HG03558 (cell line): ENCODE measurements around the gene ATG4D.
"Not testable (repeated sequence)": the region's sequence is repeated elsewhere in the genome, so short reads cannot be mapped to it uniquely, and the experiment has no call there.

Source experiments
- ATAC-seq: cut with Tn5 transposase; IDR thresholded peaks from one replicate; pipeline ENCODE4 v1.9.1; 2021; ENCODE audit warnings: moderate number of reproducible peaks; ENCODE audit not compliant: unreplicated experiment; ENCODE audit errors: extremely low read depth

The ATG4D gene

GRCh38 chr19:10573793-10574192 lies 30.1 kb downstream of the ATG4D start:
- ATAC-seq, result not testable (repeated sequence)

- no peak for ATAC-seq
Observed at GRCh38 chr19:10574462-10574861, 30.8 kb downstream of the ATG4D start.

DNA sequence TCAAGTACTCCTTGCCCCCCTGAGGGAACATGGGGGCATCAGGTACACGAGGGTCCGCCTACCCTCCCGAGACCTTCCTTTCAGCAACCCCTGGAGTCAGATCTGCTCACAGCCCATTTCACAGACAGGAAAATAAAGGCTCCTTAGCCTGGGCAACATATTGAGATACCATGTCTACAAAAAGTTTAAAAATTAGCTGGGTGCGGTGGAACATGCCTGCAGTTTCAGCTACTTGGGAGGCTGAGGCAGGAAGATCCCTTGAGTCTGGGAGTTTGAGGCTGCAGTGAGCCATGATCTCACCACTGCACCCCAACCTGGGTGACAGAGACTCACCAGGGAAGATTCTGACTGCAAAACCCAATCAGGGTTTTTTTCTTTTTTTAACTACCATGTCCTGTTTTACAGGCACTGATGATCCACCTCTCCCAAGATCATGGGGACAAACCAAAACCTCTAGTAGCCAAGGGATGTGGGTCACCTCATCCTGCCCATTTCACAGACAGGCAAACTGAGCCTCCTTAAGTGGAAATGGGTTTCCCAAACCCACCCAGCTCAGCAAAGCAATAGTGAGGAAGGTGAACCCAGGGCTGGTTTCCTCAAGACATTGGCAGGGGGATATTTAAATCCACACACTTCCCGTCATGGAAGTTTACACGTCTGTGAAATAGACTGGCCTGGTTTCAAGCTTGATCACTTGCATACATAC lies 31.5 kb downstream of the ATG4D start:
- ATAC-seq, result no peak

- ATAC-seq, result no peak
Observed at GRCh38 chr19:10577951-10578350, 34.2 kb downstream of the ATG4D start.

DNA sequence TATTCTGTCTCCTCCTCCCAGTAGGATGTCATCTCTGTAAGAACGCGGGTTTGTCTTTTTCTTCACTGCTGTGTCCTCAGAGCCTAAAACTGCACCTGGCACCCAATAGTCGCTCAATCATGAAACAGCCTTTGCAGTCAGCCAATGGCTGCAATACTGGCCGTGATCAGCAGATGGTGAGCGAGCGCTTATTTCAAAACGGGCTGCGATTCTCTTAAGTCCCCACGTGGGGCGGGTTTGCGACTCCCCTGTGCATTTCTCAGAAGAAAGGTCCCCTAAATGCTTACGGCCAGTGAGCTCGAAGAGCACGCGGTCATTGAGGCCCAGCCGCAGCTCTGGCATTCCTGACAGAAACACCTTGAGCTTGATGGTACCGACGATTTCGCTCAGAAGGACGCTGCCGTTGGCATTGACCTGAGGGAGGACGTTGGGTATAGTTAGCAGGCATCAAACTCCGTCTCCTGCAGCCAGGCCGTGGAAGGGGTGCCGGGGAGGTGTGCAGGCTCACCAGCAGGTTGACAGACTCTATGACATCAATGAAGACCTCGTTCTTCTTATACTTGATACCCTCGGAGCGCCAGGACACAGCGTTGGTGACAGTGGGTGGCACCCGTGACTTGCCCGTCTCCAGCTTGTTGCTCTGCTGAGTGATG lies 37.4 kb downstream of the ATG4D start:
- ATAC-seq, result no peak

- ATAC-seq, result no peak
Observed at GRCh38 chr19:10582091-10582490, 38.4 kb downstream of the ATG4D start.

DNA sequence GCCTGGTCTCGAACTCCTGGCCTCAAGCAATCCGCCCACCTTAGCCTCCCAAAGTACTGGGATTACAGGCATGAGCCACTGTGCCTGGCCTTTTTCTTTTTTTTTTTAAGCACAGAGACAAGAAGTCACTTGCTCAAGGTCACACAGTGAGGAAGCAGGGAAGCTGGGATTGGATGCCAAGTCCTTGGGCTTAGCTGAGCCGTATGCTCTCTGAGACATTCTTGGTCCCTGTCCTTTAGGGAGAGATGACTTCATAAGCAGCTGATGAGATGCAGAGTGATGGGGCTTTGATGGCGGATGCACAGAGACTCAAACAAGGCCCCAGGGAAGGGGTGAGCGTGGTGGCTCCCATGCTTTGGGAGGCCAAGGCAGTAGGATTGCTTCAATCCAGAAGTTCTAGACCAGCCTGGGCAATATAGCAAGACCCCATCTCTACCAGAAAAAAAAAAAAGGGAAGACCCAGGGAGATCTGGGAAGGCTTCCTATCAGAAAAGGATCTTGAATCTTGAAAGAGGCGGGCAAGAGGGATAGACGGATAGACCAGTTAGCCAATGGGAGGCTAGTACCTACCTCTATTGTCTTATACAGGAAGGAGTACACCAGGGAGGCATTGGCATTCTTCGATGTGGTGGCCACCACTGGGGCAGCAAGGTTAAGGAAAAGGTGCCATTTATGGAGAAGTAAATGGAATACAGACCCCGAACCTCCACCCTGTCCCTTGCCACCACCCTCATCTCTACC lies 39.5 kb downstream of the ATG4D start:
- no peak for ATAC-seq

DNA sequence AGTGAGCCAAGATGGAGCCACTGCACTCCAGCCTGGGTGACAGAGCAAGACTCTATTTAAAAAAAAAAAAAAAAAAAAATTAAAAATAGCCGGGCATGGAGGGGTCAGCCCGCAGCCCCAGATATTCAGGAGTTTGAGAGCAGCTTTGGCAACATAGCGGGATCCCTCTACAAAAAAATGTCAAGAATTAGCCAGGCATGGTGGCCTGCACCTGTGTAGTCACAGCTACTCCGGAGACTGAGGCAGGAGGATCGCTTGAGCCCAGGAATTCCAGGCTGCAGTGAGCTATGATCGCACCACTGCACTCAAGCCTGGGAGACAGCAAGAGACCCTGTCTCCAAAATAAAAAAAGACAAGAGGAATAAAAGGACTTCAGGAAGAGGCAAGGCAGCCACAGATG lies 42.7 kb downstream of the ATG4D start:
- ATAC-seq, result no peak

DNA sequence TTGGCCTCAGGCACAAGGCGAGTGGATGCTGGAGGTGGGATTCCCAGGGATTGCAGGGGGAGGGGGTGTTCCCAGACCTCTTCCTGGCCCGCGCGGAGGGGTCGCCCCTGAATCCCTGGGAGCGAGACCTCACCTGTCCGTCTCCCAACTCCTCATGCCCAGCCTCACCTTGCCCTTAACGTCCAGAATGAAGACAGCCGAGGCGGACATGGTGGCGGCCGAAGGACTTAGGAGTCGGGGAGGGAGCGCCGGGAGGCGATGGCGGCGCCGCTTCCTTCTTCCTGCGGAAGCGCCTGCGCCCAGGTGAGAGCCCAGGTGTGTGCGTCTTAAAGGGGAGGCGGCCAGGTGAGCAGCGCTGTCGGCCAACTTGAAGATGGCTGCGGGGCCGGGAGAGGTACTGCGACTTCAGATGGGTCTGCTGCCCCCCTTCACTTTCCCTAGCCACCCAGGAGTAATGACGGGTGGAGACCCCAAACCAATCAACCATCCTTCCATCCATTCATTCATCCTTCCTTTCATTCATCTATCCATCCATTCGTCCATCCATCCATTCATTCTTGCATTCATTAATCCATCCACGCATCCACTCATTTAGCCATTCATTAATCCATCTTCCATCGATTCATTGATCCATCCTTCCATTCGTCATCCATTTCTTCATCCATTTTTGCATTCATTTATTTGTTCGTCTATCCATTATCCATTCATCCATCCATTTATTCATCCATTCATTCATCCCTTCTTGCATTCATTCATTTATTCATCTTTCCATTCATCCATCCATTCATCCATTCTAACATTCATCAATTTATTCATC lies 43.5 kb downstream of the ATG4D start, which contains the start of gene AP1M2:
TSS of gene AP1M2 (minus strand) at position 291 of the 817 bp plus-strand sequence. CDS start at position 210, 81 bp downstream.
- no peak for ATAC-seq

- no peak for ATAC-seq
Observed at GRCh38 chr19:10587839-10588150, 44.1 kb downstream of the ATG4D start.

DNA sequence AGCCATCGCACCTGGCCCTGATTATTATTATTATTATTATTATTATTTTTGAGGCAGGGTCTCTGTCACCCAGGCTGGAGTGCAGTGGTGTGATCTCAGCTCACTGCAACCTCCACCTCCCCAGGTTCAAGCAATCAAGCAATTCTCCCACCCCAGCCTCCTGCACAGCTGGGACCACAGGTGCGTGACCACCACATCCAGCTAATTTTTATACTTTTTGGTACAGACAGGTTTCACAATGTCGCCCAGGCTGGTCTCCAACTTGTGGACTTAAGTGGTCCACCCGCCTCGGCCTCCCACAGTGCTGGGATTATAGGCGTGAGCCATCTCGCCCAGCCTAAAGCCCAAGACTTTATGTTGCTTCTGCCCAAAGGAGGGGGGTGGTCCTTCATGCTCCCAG lies 49.4 kb downstream of the ATG4D start:
- ATAC-seq, result no peak

- no peak for ATAC-seq
Observed at GRCh38 chr19:10593820-10594637, 50.3 kb downstream of the ATG4D start.

- ATAC-seq, result no peak
Observed at GRCh38 chr19:10600149-10600548, 56.4 kb downstream of the ATG4D start.

DNA sequence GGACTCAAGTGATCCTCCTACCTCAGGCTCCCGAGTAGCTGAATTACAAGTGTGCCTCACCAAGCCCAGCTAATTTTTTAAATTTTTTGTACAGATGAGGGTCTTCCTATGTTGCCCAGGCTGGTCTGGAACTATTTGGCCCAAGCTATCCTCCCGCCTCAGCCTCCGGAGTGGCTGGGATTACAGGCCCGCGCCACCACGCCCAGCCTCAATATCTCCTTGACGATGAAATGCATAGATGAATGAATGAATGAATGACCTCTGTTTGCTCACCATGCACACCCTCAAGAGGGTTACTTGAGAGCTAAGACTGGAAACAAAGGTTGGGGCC lies 58.3 kb downstream of the ATG4D start:
- ATAC-seq, result no peak

- no peak for ATAC-seq
Observed at GRCh38 chr19:10602330-10603083, 58.8 kb downstream of the ATG4D start.
